A673 (cell line): ENCODE measurements around the gene ISG15.

ENCODE experiments used
- CTCF ChIP-seq: fragments of 300-800, 200-600 bp; sonication (generic); conservative IDR thresholded peaks from 2 replicates; pipeline ENCODE4 v1.5.1; 2017; ENCODE audit warnings: low read depth, mild to moderate bottlenecking, antibody characterized with exemption, low read length, moderate library complexity, mixed read lengths
- EZH2 ChIP-seq: fragments of 200-600 bp; sonication (generic); IDR thresholded peaks from 2 replicates; pipeline ENCODE4 v1.6.1; 2017; ENCODE audit warnings: borderline replicate concordance, low read depth, mild to moderate bottlenecking, mixed read lengths, antibody characterized with exemption, low read length; ENCODE audit not compliant: poor library complexity, severe bottlenecking

DNA sequence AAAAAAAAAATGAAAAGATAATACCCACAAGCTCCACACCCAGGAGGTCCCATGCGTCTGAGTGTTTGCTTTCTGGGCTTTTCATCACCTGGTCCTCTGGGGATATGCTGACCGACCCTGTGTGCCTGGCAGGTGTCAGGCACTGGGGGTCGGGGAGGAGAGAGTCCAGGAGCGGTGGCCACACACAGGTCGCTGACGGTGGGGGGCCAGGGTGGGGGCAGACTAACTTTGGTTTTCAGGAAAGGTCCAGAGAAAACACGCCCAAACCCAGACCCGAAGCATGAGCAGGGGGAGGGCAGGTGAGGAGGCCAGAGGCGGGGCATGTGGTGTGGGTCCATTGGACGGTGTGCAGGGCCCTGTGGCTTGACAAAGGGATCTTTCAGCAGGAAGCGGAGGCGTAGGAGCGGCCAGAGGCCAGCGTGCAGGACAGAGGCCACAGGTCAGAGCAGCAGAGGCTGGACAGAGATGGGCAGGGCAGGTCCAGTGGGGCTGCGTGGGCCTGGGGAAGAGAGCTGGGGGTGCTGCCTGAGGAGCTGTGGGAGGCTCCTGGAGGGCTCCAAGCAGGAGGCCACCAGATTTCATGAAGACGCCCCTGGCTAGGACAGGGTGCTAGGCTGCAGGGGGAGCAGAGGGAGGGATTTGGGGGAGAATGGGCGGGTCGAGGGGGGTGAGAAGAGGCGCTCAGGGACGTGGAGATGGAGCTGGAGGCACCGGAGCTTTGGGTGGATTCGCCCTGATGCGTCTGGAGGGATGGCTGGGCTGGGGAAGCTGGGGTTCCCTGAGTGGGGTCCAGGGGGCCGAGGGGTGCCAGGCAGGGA, 45.0 kb downstream of the ISG15 start:
- no peak for TF ChIP-seq CTCF
- no peak for TF ChIP-seq EZH2
